Epithelial cell of proximal tubule (primary cell): ENCODE measurements around the gene TUBA4A. TPM values are rescaled to one million over a fixed set of nuclear protein-coding genes. Genes with fewer than 3 reads are reported as not detected.

Experiments used
- DNase-seq: peaks from one replicate; pipeline ENCODE4 v3.0.0-alpha.2; 2011; ENCODE audit warnings: low read depth
- H3K4me3 ChIP-seq: 2 replicates; pipeline ENCODE4 v1.5.1; 2011; ENCODE audit warnings: low read depth, mild to moderate bottlenecking, low read length
- total RNA-seq: library from RNA; depleted of rRNA; stranded (reverse); fragments of >200 nt; gene quantifications from 2 replicates; pipeline ENCODE4 v1.2.3, GENCODE V29; 2015
- TF ChIP-seq, protein P1 (sequence below): conservative IDR thresholded peaks from 2 replicates; pipeline ENCODE4 v1.5.1; 2012; ENCODE audit warnings: low read depth, mild to moderate bottlenecking, low read length

The TUBA4A gene
- total RNA-seq, result 191 and 196 TPM in 2 replicates

DNA sequence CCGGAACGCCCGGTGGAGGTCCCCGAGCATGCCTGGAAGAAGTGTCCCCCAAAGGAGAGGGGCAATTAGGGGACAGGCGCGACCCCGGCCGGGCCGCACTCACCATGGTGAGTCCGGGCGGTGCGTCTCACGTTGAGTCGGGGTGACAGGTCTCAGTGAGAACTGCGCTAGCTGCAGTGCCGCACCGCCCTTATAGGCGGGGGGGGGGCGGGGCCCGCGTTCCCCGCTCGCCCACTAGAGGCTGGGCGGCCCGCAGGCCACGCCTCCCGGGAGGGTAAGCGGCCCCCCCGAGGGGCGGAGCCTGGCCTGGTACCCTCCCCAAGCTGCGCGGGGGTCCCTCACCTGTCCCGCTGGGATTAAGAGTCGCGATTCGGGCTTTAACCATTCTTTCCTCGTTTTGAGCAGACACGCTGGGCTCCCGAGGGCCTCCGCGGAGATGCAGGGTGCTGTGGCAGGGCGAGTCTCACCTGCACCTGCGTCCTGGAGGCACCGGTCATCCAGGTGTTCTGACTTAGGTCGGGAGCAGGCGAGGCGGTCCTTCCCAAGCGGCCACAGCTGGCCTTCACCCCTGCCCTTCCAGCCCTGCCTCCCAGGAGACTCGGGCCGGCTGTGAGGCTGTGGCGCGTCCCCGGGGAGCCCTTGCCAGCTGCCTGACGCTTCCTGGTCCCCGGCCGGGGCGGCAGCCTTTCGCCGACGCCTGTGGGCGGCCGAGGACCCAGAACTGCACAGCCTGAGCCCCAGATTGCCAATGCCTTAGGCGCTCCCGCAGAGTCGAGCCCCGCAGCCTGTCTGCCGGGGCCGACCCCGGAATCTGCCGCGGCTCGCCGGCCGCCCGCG, at the start of gene TUBA4A:
Gene TUBA4A (minus strand): TSS at position 166 of the 837 bp plus-strand sequence. CDS start 60 bp downstream, at position 106.
- H3K4me3 ChIP-seq, result peak within 1 kb of the TSS; percentile 94
- TF ChIP-seq, protein P1, sequence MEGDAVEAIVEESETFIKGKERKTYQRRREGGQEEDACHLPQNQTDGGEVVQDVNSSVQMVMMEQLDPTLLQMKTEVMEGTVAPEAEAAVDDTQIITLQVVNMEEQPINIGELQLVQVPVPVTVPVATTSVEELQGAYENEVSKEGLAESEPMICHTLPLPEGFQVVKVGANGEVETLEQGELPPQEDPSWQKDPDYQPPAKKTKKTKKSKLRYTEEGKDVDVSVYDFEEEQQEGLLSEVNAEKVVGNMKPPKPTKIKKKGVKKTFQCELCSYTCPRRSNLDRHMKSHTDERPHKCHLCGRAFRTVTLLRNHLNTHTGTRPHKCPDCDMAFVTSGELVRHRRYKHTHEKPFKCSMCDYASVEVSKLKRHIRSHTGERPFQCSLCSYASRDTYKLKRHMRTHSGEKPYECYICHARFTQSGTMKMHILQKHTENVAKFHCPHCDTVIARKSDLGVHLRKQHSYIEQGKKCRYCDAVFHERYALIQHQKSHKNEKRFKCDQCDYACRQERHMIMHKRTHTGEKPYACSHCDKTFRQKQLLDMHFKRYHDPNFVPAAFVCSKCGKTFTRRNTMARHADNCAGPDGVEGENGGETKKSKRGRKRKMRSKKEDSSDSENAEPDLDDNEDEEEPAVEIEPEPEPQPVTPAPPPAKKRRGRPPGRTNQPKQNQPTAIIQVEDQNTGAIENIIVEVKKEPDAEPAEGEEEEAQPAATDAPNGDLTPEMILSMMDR, result no peak
- no peak for DNase-seq

GRCh38 chr2:219302412-219302968, 48.8 kb upstream of the TUBA4A start:
- DNase-seq, result no peak
- TF ChIP-seq, protein P1, result no peak
- H3K4me3 ChIP-seq, result no peak overlapping the region

GRCh38 chr2:219300022-219300421, 46.3 kb upstream of the TUBA4A start:
- H3K4me3 ChIP-seq, result no peak overlapping the region
- no peak for DNase-seq
- TF ChIP-seq, protein P1, result no peak

DNA sequence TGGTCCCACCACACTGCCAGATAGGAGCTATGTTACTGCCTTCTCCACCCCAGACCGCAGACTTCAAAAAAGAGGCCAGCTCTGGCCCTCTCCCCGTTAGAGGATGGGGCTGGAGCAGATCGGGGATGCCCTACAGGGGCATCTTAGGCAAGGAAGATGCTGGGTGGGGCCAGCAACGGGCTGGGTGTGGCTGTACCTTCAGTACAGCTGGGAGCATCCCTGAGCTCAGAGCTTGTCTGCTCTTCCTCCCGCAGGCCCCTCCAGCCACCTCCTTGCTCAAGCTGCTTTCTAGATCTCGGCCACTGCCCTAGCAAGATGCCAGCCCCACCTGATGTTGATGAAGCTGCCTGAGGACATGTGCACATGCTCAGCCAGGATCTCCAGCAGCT, 45.6 kb upstream of the TUBA4A start:
- TF ChIP-seq, protein P1, result no peak
- DNase-seq, result no peak
- H3K4me3 ChIP-seq, result no peak overlapping the region

DNA sequence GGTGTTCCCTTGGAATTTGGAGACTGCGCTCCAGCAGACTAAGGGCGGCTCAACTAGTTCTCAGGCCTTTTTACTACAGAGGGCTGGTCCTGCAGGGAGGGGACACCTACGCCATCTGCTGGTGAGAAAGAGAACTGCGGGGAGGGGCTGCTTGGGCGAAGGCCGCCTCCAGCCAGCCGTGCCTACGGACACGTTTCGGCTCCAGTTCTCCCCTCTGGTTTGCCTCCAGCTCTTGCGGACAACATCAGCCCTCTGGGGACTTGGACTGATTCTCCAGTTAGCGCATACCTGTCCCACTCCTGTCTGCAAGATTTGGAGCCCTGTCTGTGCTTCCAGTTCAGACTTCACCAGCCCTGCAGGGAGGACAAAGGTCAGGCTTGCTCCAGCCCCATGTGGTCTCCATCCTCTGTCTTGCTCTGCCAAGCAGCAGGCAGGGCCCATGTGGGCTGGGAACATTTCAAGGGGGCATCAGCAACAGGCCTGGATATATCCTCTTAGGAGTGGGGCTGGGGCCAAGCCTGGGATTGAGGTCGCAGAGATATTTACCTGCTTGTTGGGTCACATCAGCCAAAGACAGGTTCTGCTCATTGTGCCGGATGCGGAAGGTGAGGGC, 45.1 kb upstream of the TUBA4A start:
- H3K4me3 ChIP-seq, result no peak overlapping the region
- DNase-seq, result no peak
- TF ChIP-seq, protein P1, result peak; percentile 93

DNA sequence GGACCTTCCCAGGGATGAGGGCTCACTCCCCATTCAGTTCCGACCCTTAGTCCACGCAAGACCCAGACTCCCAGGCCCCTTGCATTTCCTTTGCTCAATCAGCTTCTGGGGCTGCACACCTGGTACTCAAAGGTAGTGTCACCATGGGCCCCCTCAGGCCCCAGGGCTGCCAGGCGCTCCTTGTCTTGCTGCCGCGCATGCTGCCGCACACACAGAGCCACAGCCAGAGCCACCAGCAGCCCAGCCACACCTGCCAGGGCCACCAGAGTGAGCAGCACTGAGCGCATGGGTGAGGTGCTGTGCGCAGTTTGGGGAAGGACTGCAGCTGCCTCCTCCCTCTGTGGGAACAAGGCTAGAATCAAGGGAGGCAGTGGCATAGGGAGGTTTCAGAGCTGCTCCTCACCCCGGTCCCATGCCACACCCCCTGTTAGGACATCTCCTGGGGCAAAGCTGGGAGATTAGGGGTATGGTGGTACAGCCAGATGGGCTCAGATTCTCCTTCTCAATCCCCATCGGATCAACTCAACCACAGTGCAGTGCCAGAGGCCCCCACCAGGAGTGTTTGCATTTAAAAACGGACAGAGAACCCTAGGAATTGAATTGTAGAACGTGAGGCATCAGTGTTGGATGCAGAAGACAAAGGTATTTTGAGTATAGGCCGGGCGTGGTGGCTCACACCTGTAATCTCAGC, 44.2 kb upstream of the TUBA4A start:
- no peak overlapping the region for H3K4me3 ChIP-seq
- no peak for DNase-seq
- TF ChIP-seq, protein P1, result peak; percentile 38
